Measurements from ENCODE around the gene TNIP2.

Gene TNIP2

GRCh38 chr4:2713337-2713736 is 42.8 kb downstream of the TNIP2 start:
- TF ChIP-seq CTCF (IDR thresholded peaks at IDR 0.05; ENCODE audit: low read depth, low read length) (no peak), EZH2phosphoT487 (IDR thresholded peaks at IDR 0.05; ENCODE audit: low read depth) (no peak)
- Histone ChIP-seq H3K4me1 (ENCODE audit: low read length) (no peaks in the 10 kb centered on the region), H3K27ac (ENCODE audit: low read length) (no peak overlapping the region), H3K4me2 (ENCODE audit: low read length) (no peak overlapping the region), H4K20me1 (ENCODE audit: insufficient read depth, low read length) (no peaks in the 10 kb centered on the region; the same call in 1 of the 2 replicates), H3K4me3 (ENCODE audit: low read length) (no peak overlapping the region), H3K79me2 (ENCODE audit: low read length) (no peaks in the 10 kb centered on the region), H3K36me3 (replicated peaks; ENCODE audit: low read depth, low read length) (peaks cover 16% of the 10 kb centered on the region), H3K9ac (ENCODE audit: low read length) (no peak overlapping the region), H3K9me3 (ENCODE audit: insufficient read depth, low read length) (no peaks in the 10 kb centered on the region), H3K27me3 (ENCODE audit: low read depth, low read length) (no peaks in the 10 kb centered on the region), H2AFZ (ENCODE audit: low read depth, low read length) (no peak overlapping the region)

GRCh38 chr4:2712261-2712842 is 43.8 kb downstream of the TNIP2 start:
- no peak overlapping the region for H3K4me3 ChIP-seq (ENCODE audit: low read length)
- H3K4me1 ChIP-seq (ENCODE audit: low read length) = no peaks in the 10 kb centered on the region
- H3K4me2 ChIP-seq (ENCODE audit: low read length) = no peak overlapping the region
- H3K9me3 ChIP-seq (ENCODE audit: insufficient read depth, low read length) = no peaks in the 10 kb centered on the region
- H3K79me2 ChIP-seq (ENCODE audit: low read length) = no peaks in the 10 kb centered on the region
- H3K9ac ChIP-seq (ENCODE audit: low read length) = no peak overlapping the region
- no peaks in the 10 kb centered on the region for H3K27me3 ChIP-seq (ENCODE audit: low read depth, low read length)
- no peaks in the 10 kb centered on the region; the same call in 1 of the 2 replicates for H4K20me1 ChIP-seq (ENCODE audit: insufficient read depth, low read length)
- no peak overlapping the region for H2AFZ ChIP-seq (ENCODE audit: low read depth, low read length)
- H3K36me3 ChIP-seq (replicated peaks; ENCODE audit: low read depth, low read length) = peaks cover 16% of the 10 kb centered on the region
- TF ChIP-seq EZH2phosphoT487 (IDR thresholded peaks at IDR 0.05; ENCODE audit: low read depth) = no peak
- TF ChIP-seq CTCF (IDR thresholded peaks at IDR 0.05; ENCODE audit: low read depth, low read length) = peak; percentile 28; the same call in 1 of the 2 replicates
- no peak overlapping the region for H3K27ac ChIP-seq (ENCODE audit: low read length)

GRCh38 chr4:2702770-2703169 is 53.4 kb downstream of the TNIP2 start:
- H3K79me2 ChIP-seq (ENCODE audit: low read length) = no peaks in the 10 kb centered on the region
- peaks cover 48% of the 10 kb centered on the region for H3K36me3 ChIP-seq (replicated peaks; ENCODE audit: low read depth, low read length)
- no peaks in the 10 kb centered on the region for H3K27me3 ChIP-seq (ENCODE audit: low read depth, low read length)
- no peak overlapping the region for H3K4me2 ChIP-seq (ENCODE audit: low read length)
- H2AFZ ChIP-seq (ENCODE audit: low read depth, low read length) = no peak overlapping the region
- TF ChIP-seq EZH2phosphoT487 (IDR thresholded peaks at IDR 0.05; ENCODE audit: low read depth) = no peak
- no peak for TF ChIP-seq CTCF (IDR thresholded peaks at IDR 0.05; ENCODE audit: low read depth, low read length)
- no peaks in the 10 kb centered on the region for H3K9me3 ChIP-seq (ENCODE audit: insufficient read depth, low read length)
- H3K27ac ChIP-seq (ENCODE audit: low read length) = no peak overlapping the region
- H3K4me3 ChIP-seq (ENCODE audit: low read length) = no peak overlapping the region
- peaks cover 4% of the 10 kb centered on the region; the same call in 1 of the 2 replicates for H4K20me1 ChIP-seq (ENCODE audit: insufficient read depth, low read length)
- H3K9ac ChIP-seq (ENCODE audit: low read length) = no peak overlapping the region
- H3K4me1 ChIP-seq (ENCODE audit: low read length) = no peaks in the 10 kb centered on the region

GRCh38 chr4:2702361-2702760 is 53.8 kb downstream of the TNIP2 start:
- H3K27ac ChIP-seq (ENCODE audit: low read length) = no peak overlapping the region
- H3K4me3 ChIP-seq (ENCODE audit: low read length) = no peak overlapping the region
- H2AFZ ChIP-seq (ENCODE audit: low read depth, low read length) = no peak overlapping the region
- H3K36me3 ChIP-seq (replicated peaks; ENCODE audit: low read depth, low read length) = peaks cover 52% of the 10 kb centered on the region
- peaks cover under 1% of the 10 kb centered on the region for H3K4me1 ChIP-seq (ENCODE audit: low read length)
- no peak for TF ChIP-seq EZH2phosphoT487 (IDR thresholded peaks at IDR 0.05; ENCODE audit: low read depth)
- TF ChIP-seq CTCF (IDR thresholded peaks at IDR 0.05; ENCODE audit: low read depth, low read length) = no peak
- no peak overlapping the region for H3K9ac ChIP-seq (ENCODE audit: low read length)
- no peaks in the 10 kb centered on the region for H3K9me3 ChIP-seq (ENCODE audit: insufficient read depth, low read length)
- no peak overlapping the region for H3K4me2 ChIP-seq (ENCODE audit: low read length)
- no peaks in the 10 kb centered on the region for H3K79me2 ChIP-seq (ENCODE audit: low read length)
- H3K27me3 ChIP-seq (ENCODE audit: low read depth, low read length) = no peaks in the 10 kb centered on the region
- H4K20me1 ChIP-seq (ENCODE audit: insufficient read depth, low read length) = peaks cover 4% of the 10 kb centered on the region; the same call in 1 of the 2 replicates

All from OCI-LY3 (cell line).